Psoas muscle (tissue), 8 donors: ENCODE results near the gene PIGN. TPM values are rescaled to one million over a fixed set of nuclear protein-coding genes. Genes with fewer than 3 reads are reported as not detected.

Source experiments
- ATAC-seq, 4 donors: fragments of 200-7000 bp; cut with Tn5 transposase; one replicate each; pipeline ENCODE4 v1.9.1; 2020; ENCODE audit warnings: moderate library complexity in 3 of 4, mild to moderate bottlenecking in 2 of 4
- DNase-seq, 2 donors: peaks; one replicate each; pipeline ENCODE4 v3.0.0-alpha.2; 2020
- H3K27ac ChIP-seq: fragments of 200-600 bp; one replicate; pipeline ENCODE4 v1.8.0; 2022
- H3K27me3 ChIP-seq, 3 donors: fragments of 200-600 bp in 1 of 3; one replicate each; pipeline versions ENCODE4 v1.6.1 to v1.8.0; 2013 to 2022; ENCODE audit warnings: low read length in 2 of 3, mild to moderate bottlenecking in 2 of 3, moderate library complexity in 1 of 3; ENCODE audit not compliant: insufficient read depth in 3 of 3
- H3K36me3 ChIP-seq, 2 donors: fragments of 200-600 bp in 1 of 2; one replicate each; pipeline versions ENCODE4 v1.6.1 to v1.8.0; 2013 to 2022; ENCODE audit warnings: low read depth in 1 of 2, mild to moderate bottlenecking in 1 of 2, moderate library complexity in 1 of 2; ENCODE audit not compliant: insufficient read depth in 1 of 2
- H3K4me1 ChIP-seq: fragments of 200-600 bp; one replicate; pipeline ENCODE4 v1.8.0; 2022
- H3K4me3 ChIP-seq: fragments of 200-600 bp; one replicate; pipeline ENCODE4 v1.8.0; 2022; ENCODE audit warnings: mild to moderate bottlenecking
- H3K9me3 ChIP-seq: fragments of 200-600 bp; one replicate; pipeline ENCODE4 v1.8.0; 2022
- CTCF ChIP-seq: fragments of 200-600 bp; IDR thresholded peaks from one replicate; pipeline ENCODE4 v1.8.0; 2022; ENCODE audit warnings: antibody characterized with exemption
- WGBS, 3 donors: extraction: QIAGEN DNeasy Blood & Tissue Kit; methylation state at CpG; one replicate each; pipeline versions ENCODE4 v1.1.6 to v1.1.7; 2013; 5-methylcytosine and 5-hydroxymethylcytosine counted together
- intact Hi-C, 2 donors: fragments of 100-400 bp; cut with DNase I; formaldehyde crosslinking; loops; one replicate each; pipeline versions ENCODE4 v1.11.0 to v1.14.2; 2022
- polyA plus RNA-seq, 3 donors: library from polyadenylated mRNA; stranded (reverse); fragments of 200-250 nt; gene quantifications; one replicate each; pipeline ENCODE4 v1.2.3, GENCODE V29; 2013
- total RNA-seq, 4 donors: library from RNA; stranded (reverse); fragmentation: NEBNext Ultra II Directional in 2 of 4; extraction: Animal tissue kit (Norgen Biotek cat#: 25700) in 2 of 4; gene quantifications; one replicate each; pipeline versions ENCODE4 v1.2.1 to v1.2.4, GENCODE V29; 2021 to 2023
- donor health status: healthy with polysubstance abuse.
- donor health status: DM: no; HTN: no; CAD: no; lungs with moderate emphysema.
- donor health status: Bipolar disorder and iron deficiency.
- donor health status: healthy.
- donor health status: DM: yes; HTN: yes; CAD: no.
- donor health status: DM: no; HTN: no; CAD: no.
- donor health status: DM: no; HTN: no; CAD: no.
- donor health status: DM: yes; HTN: yes; CAD: no.

Gene PIGN
- total and polyA plus RNA-seq, 7 donors = 3.2 to 18.0 (median 9.5) TPM

DNA sequence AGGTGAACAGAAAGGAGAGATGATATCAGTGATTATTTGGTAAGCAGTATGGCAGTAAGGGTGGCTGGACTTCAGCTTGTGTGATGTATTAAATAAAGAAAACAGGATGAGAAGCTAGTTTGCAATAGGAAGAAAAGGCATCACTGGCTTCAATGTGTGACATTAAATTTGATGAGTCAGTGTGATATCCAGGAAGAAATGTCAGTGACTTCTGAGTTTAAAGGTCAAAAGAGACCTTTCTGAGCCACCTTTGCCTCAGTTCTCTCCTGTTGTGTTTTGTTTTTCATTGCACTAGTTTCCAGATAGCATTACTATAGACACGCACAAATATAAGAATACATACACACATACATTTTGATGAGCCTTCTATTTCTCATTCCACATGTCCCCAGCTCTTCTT, 105.6 kb downstream of the PIGN start:
- Histone ChIP-seq H3K36me3 (peaks cover 0 to 13% of the 10 kb centered on the region in 2 donors), H3K27ac (no peak overlapping the region), H3K27me3 (no peaks in the 10 kb centered on the region), H3K9me3 (no peaks in the 10 kb centered on the region), H3K4me3 (no peak overlapping the region), H3K4me1 (no peaks in the 10 kb centered on the region)
- ATAC-seq = no peak
- intact Hi-C loops = no loop called here
- DNase-seq = no peak
- no peak for TF ChIP-seq CTCF
- WGBS, 3 donors = 97 to 100% (median 98%) methylated on average over 1 of the region's 1 CpG

DNA sequence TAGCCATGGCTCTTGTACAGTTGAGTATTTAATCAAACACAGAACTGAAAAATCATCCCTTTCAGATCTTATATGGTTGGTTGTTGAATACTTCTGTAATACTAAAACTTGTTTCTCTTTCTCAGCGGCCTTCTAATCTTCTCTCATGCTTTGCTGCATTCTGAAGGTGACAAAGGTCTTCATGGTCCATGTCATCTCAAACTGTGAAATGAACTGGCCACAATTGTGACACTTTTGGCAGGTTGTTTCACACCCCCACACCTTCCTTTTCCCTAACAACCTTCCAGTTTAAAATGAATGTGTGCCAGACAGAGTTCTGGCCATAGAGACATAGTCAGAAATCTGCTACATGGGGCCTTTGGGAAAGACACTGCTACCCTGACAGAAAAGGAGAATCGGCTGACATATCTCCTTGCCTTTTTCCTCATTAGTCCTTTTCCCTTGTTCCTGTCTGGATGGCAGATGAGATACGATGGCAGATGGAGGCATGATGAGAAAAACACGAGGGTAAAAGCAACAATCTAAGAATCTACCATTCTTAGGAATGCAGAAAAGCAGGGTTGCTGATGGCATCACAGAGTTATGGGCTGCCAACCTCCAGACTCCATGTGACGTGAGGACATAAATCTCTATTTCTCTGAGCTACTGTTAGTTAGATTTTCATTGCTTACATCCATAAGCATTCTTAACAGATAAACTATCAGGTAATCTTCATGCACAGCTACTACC, 106.5 kb downstream of the PIGN start:
- Histone ChIP-seq H3K27ac (no peak overlapping the region), H3K27me3 (no peaks in the 10 kb centered on the region), H3K4me3 (no peak overlapping the region), H3K9me3 (no peaks in the 10 kb centered on the region), H3K4me1 (no peaks in the 10 kb centered on the region), H3K36me3 (peaks cover 0 to 11% of the 10 kb centered on the region in 2 donors)
- 48 to 51% (median 49%) methylated on average over 5 of the region's 5 CpGs for WGBS, 3 donors
- no peak for TF ChIP-seq CTCF
- intact Hi-C loops = no loop called here
- ATAC-seq (no peak), DNase-seq (no peak)

DNA sequence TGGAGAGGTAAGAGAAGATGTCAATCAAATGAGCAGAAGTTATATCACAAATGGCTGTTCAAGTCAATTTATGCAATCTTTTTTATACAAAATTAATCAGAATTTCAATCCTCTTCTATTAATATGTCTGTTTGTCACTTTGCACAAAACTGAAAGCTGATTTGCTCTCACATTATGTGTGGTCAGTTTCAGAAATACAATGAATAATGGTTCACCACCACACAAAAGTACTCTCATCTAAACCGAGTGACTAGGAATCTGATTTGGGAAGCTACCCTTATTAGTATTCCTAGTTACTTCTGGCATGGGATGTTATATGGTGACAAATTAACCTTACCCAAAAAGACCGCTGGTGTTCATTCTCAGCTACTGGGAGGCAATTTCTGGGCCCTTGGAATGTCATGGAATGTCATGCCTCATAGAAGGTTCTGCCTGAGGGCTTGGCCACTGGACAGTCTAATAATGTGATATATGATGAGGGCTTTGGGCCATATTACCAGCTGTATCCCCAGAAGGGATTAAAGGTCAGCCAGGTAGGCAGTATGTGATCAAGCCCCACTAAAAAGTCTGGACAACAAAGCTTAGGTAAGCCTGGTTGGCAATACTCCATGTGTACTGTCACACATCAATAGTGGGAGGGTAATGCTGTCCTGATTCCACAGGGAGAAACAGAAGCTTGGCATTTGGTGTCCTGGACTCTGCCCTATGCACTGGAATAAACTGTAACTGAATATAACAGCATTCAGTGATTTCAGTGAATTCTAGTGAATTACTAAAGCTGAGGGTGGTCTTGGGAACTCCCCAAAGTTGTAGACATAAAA, 113.2 kb downstream of the PIGN start:
- no peak overlapping the region for H3K27ac ChIP-seq
- intact Hi-C loops = no loop called here
- H3K36me3 ChIP-seq = peaks cover 0 to 33% of the 10 kb centered on the region in 2 donors
- ATAC-seq (no peak), DNase-seq (no peak)
- H3K4me1 ChIP-seq = no peaks in the 10 kb centered on the region
- 89 to 99% (median 94%) methylated on average over 2 of the region's 2 CpGs for WGBS, 3 donors
- no peaks in the 10 kb centered on the region for H3K27me3 ChIP-seq
- TF ChIP-seq CTCF = no peak
- H3K4me3 ChIP-seq = no peak overlapping the region
- H3K9me3 ChIP-seq = no peaks in the 10 kb centered on the region

GRCh38 chr18:62072370-62072769, 114.5 kb downstream of the PIGN start:
- no peak for ATAC-seq
- Histone ChIP-seq H3K4me1 (no peaks in the 10 kb centered on the region), H3K27me3 (no peaks in the 10 kb centered on the region), H3K4me3 (no peak overlapping the region), H3K27ac (no peak overlapping the region), H3K9me3 (no peaks in the 10 kb centered on the region), H3K36me3 (peaks cover 3 to 33% of the 10 kb centered on the region in 2 donors)
- TF ChIP-seq CTCF = no peak
- no peak for DNase-seq
- intact Hi-C loops = no loop called here
